ENCODE data around the gene IFNGR2.
"Not testable (repeated sequence)": the region's sequence is repeated elsewhere in the genome, so short reads cannot be mapped to it uniquely, and the experiment has no call there.

The IFNGR2 gene

GRCh38 chr21:33403786-33404585 lies 773 bp downstream of the IFNGR2 start:
- H3K4me1 ChIP-seq, result no peaks in the 10 kb centered on the region
- H2AFZ ChIP-seq, result peak overlapping the region; percentile 62
- H3K4me2 ChIP-seq (ENCODE audit: low read length), result peak overlapping the region; percentile 73
- H3K9me3 ChIP-seq (ENCODE audit: control insufficient read depth, low read length), result no peaks in the 10 kb centered on the region
- no peak for TF ChIP-seq CTCF (IDR thresholded peaks at IDR 0.05)
- no peaks in the 10 kb centered on the region for H3K27me3 ChIP-seq (ENCODE audit: control insufficient read depth, insufficient read depth, low read length)
- no peak overlapping the region for H3K9ac ChIP-seq
- peaks cover 12% of the 10 kb centered on the region for H3K79me2 ChIP-seq
- peak overlapping the region; percentile 74 for H3K4me3 ChIP-seq (ENCODE audit: low read depth, low read length)
- peak overlapping the region; percentile 54 for H3K27ac ChIP-seq
- H3K36me3 ChIP-seq (ENCODE audit: control insufficient read depth, insufficient read depth, low read length), result no peaks in the 10 kb centered on the region

- no peak overlapping the region for H3K27ac ChIP-seq
These were observed 3.3 kb downstream of the IFNGR2 start for GRCh38 chr21:33406493-33406892.

GRCh38 chr21:33411949-33412430 lies 8.8 kb downstream of the IFNGR2 start:
- Histone ChIP-seq H3K79me2 (peaks cover 5% of the 10 kb centered on the region), H3K4me1 (no peaks in the 10 kb centered on the region), H2AFZ (no peak overlapping the region), H3K27me3 (ENCODE audit: control insufficient read depth, insufficient read depth, low read length) (no peaks in the 10 kb centered on the region), H3K9ac (no peak overlapping the region), H3K4me3 (ENCODE audit: low read depth, low read length) (no peak overlapping the region), H3K36me3 (ENCODE audit: control insufficient read depth, insufficient read depth, low read length) (no peaks in the 10 kb centered on the region), H3K4me2 (ENCODE audit: low read length) (no peak overlapping the region), H3K27ac (no peak overlapping the region), H3K9me3 (ENCODE audit: control insufficient read depth, low read length) (no peaks in the 10 kb centered on the region)
- no peak for TF ChIP-seq CTCF (IDR thresholded peaks at IDR 0.05)

More at GRCh38 chr21:33406493-33406892, 3.3 kb downstream of the IFNGR2 start:
- H3K4me3 ChIP-seq (ENCODE audit: low read depth, low read length), result no peak overlapping the region
- no peaks in the 10 kb centered on the region for H3K27me3 ChIP-seq (ENCODE audit: control insufficient read depth, insufficient read depth, low read length)
- H3K9ac ChIP-seq, result no peak overlapping the region
- peaks cover 12% of the 10 kb centered on the region for H3K79me2 ChIP-seq
- no peaks in the 10 kb centered on the region for H3K4me1 ChIP-seq
- H3K9me3 ChIP-seq (ENCODE audit: control insufficient read depth, low read length), result no peaks in the 10 kb centered on the region
- no peaks in the 10 kb centered on the region for H3K36me3 ChIP-seq (ENCODE audit: control insufficient read depth, insufficient read depth, low read length)
- no peak overlapping the region for H2AFZ ChIP-seq
- no peak for TF ChIP-seq CTCF (IDR thresholded peaks at IDR 0.05)
- no peak overlapping the region for H3K4me2 ChIP-seq (ENCODE audit: low read length)

GRCh38 chr21:33412439-33412831 lies 9.2 kb downstream of the IFNGR2 start:
- not testable (repeated sequence) for H3K36me3 ChIP-seq (ENCODE audit: control insufficient read depth, insufficient read depth, low read length)

GRCh38 chr21:33412832-33413519 lies 9.8 kb downstream of the IFNGR2 start:
- Histone ChIP-seq H3K4me2 (ENCODE audit: low read length) (no peak overlapping the region), H2AFZ (no peak overlapping the region), H3K4me1 (no peaks in the 10 kb centered on the region), H3K27ac (no peak overlapping the region), H3K27me3 (ENCODE audit: control insufficient read depth, insufficient read depth, low read length) (no peaks in the 10 kb centered on the region), H3K9me3 (ENCODE audit: control insufficient read depth, low read length) (no peaks in the 10 kb centered on the region), H3K79me2 (peaks cover 3% of the 10 kb centered on the region), H3K4me3 (ENCODE audit: low read depth, low read length) (no peak overlapping the region), H3K36me3 (ENCODE audit: control insufficient read depth, insufficient read depth, low read length) (no peaks in the 10 kb centered on the region), H3K9ac (no peak overlapping the region)
- no peak for TF ChIP-seq CTCF (IDR thresholded peaks at IDR 0.05)

More at GRCh38 chr21:33412439-33412831, 9.2 kb downstream of the IFNGR2 start:
- H3K4me1 ChIP-seq; H2AFZ ChIP-seq; H3K79me2 ChIP-seq; H3K9me3 ChIP-seq (ENCODE audit: control insufficient read depth, low read length); H3K4me3 ChIP-seq (ENCODE audit: low read depth, low read length); H3K27me3 ChIP-seq (ENCODE audit: control insufficient read depth, insufficient read depth, low read length); H3K9ac ChIP-seq; H3K4me2 ChIP-seq (ENCODE audit: low read length); H3K27ac ChIP-seq: not testable (repeated sequence)
